NCI-H524 (cell line): ENCODE results near the gene GPHN.

Experiments
- DNase-seq, 2 experiments: peaks; one replicate each; lab custom pipeline; 2025; lab: John Stamatoyannopoulos, UW

Gene GPHN

DNA sequence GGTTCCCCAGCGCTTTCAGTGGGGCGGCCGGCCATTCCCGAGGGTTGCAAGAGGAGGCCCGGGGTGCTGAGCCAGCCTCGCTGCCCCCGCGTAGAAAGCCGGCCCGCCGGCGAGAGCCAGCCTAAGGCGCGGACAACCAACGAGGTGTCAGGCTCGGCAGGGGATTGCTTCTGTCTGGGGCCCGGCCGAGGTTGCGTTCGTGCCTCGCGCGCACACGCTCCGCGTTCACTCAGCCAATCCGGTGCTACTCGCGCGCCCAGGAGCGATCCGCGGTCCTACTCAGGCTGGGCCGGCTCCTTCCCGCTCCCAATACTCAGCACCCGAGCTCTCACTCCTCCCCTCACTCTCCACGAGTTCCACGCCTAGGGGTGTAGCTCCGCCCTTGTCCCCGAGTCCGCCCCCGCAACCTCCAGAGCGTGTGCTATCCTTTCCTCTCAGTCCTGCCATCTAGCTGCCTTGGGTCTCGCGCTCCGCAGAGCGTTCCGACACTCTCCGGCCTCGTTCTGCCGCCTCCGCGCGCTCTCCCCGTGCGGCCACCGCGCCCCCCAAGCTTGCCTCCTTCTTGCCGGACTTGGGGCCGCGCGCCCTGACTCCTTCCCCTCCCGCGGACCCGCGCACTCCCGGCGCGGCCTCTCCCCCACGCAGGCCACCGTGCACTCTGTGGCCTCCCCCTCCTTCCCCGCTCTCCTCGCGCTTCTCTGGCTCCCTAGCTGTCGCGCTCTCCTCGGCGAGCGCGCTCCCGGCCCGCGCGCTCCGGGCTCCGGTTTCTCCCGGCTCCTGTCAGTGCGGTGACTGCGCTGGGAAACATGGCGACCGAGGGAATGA lies at the start of gene GPHN:
Gene GPHN (plus strand): TSS at position 426 of the 825 bp plus-strand sequence.
- DNase-seq = peak; percentile 100

DNA sequence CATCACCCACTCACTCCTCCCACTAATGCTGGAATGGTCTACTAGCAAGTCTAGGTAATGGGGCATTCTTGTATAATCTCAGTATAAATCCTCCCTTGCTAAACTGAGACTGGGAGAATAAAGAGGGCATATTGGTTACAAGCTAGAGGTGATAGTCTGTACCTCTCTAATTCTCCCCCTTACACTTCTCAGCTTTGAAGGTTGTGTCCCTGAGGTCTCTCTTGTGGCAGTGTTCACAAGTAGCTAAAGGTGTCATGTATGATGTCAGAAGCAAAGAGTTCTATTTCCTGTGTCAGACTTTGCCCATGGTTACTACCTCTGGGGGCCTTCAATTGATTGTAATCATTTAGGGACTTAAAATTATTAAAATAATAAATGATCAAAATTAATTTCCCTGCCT lies 48.3 kb upstream of the GPHN start:
- DNase-seq = no peak

DNA sequence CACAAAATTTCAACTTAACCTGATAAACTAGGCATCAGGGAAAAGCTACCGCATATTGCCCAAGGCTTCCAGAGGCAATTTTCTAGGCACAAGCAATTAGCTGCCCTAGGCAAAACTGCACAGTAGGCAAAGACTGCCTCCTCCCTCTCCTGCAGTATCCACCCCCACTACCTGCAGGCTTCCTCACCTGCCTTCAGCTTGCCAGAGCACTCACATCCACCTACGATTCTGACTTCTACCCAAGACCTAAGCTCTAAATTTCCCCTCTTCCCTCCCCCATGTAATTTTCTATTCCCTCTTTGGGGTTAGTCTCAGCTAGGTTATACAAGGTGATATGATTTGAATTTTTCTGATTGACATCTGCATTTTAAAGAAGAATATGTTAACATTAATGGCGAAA lies 43.7 kb upstream of the GPHN start:
- no peak for DNase-seq

DNA sequence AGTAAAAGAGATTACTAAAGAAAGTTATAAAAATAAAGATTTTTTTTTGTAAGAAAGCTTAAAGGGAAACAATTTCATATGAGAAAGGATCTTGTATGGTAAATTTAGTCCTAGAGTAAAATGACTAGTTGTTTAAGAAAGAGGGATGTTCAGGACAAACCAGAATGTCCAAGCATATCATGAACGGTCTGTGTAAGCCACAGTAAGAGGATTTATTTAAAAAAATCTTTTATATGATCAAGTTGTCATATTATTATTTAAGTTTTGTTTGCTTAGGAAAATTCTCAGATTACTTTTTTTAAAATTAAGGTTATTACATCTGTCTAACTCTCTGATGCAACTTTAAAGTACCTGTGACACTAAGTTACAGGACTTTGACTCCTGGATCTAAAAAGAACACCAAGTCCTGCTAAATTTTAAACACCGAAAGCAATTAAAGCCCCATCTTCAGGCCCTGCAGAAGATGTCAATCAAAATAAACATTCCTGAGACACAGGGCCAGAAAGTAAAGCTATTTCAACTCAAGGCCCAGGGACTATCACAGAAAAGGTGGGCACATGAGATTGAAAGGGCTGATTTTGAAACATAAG lies 39.1 kb upstream of the GPHN start:
- no peak for DNase-seq

DNA sequence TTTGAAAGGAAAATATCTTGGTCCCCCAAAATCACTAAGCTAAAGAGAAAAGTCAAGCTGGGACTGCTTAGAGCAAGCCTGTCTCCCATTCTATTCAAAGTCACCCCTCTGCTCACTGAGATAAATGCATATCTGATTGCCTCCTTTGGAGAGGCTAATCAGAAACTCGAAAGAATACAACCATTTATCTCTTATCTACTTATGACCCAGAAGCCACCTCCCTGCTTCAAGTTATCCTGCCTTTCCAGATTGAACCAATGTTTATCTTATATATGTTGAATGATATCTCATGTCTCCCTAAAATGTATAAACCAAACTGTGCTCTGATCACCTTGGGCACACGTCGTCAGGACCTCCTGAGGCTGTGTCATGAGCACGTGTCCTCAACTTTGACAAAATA lies 36.4 kb upstream of the GPHN start:
- DNase-seq = no peak

DNA sequence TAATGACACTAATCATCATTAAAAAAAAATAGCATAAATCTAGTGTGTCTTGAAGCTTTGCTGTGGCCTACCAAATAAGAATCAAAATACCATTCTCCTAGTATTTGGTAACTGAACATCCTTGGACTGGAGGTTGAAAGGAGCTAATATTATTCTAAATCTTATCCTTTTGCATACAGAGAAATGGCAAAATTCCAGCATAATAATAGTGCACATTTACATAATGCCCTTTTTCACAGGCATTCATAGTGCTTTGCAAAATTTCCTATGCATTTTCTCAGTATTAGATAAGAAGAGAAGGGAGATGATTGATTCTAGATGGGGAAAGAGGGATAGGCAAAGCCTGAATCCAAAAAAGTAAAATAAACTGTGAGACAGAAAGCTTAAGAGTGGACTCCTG lies 35.7 kb upstream of the GPHN start:
- no peak for DNase-seq

DNA sequence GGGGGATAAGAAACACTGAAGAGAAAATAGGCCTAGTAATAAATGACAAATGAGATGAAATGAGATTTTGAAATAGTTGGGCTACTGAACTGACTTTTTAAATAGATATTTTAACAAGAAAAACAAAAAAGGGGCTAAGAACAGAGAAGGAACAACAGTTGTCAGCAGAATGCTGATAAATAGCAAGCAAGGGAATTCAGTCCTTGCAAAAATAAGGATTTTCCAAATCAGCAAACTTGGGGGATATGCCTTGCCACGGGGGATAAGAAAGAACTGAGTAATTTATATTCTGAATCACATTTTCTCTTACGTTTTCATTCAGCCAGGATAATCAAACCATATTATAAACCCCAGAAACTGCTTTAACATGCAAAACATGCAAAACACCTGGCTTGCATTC lies 34.7 kb upstream of the GPHN start:
- DNase-seq = no peak

DNA sequence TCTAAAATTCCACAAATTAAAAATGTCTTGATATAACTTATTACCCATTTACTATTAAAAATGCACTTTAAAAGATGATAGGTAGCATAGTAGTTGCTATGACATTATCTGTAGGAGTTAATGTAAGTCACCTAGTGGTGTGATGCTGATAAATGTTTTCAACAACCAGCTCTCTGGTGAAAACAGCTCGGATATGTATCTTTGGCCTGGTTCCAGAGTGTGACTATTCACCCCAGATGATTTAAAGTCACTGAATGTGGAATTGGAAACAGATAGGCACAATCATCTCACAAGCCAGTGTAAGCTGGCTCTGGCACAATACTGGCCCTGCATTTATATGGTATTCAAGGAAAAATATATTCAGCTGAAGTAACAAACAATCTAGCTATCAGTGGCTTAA lies 31.0 kb upstream of the GPHN start:
- DNase-seq = no peak

DNA sequence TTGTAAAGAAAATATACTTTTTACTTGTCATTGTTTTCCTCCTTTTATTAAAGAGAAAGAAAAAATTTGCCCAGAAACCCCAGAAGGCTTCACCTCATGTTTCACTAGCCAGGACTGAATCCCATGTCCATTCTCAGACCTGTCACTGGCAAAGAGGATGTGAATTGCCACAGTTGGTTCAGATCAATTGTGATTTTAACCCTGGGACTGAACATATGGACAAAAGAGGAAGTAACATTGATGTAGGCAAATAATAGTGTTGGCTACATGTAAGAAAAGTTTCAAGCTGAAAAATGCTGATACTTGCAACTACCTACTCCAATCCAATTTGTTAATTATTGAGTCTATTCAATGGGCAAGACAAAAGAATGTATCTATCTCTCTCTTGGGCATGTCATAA lies 30.4 kb upstream of the GPHN start:
- no peak for DNase-seq

DNA sequence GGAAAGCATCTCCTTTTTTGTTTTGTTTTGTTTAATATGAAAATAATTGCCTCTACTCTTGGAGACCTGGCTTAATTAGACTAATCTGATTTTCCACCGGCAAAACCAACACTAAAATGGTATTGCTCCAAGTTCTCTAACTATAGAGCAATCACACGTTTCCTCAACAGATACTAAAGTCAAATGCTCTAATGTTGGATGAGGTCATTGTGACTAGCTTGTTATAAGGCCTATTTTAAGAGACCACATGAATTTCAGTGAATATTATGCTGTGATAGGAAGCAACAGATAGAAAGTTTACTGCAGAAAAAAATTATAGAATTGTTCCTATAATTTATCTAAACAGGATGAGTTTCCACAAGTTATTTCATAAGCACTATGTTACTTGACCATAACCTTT lies 25.1 kb upstream of the GPHN start:
- DNase-seq = no peak

DNA sequence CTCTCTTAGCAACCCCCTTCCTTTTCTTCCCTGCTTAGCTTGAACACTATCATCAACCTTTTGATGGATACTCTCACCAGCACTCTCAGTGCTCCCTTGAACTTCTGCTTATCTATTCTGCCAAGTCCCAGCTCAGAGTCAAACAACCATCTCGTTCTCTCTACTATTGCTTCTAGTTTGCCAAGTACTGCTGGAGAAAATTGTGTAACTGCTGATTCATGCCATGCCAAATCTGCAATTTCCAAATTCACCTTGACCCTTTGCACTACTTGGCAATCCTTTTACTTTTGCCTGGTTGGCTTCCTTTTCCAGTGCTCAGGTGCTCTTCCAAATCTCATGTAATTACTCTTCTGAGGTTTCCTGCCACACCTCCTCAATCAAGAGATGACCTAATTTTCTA lies 24.6 kb upstream of the GPHN start:
- no peak for DNase-seq

DNA sequence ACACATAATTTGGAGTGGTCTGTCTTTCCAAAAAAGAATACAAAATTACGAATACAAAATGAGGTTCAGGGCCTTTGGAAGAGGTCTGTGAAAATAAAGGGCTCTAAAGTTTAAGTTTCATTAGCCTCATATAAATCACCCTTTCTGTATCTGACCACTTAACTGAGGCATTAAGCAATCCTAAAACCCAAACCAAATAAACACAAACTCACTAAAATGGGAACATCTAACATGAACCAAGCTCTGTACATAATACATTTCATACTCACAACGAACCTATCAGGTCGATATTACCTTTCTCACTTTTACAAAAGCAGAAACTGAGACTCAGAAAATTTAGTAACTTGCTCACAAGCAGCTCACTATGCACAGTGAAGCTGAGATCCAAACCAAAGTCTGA lies 22.9 kb upstream of the GPHN start:
- DNase-seq = no peak

DNA sequence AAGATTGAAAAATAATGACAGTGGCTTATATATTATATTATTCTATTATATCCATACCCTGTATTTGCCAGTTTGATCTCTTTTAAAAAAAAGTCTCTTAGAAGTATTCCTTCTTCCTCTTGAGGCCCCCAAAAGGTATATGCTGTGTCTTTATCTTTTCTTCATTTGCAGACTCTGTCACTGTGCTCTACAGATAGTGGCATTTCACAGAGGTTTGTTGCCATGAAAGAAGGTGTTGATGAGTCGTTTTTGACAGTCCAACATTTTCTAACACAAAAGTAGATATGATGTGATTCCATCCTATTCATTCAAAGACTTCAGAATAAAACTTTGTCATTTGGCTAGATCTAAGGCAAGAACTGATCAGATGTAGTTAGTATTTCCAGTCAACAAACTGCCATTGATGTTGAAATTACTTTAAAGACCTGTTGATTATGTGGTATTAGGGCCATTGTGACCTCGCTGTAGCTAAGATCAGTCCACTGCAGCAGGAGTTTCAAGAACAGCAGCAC lies 22.0 kb upstream of the GPHN start, which contains the start of gene CCDC196:
Gene CCDC196 (plus strand): TSS at position 462 of the 512 bp plus-strand sequence. CDS start 132 bp downstream, outside the sequence.
- no peak for DNase-seq

DNA sequence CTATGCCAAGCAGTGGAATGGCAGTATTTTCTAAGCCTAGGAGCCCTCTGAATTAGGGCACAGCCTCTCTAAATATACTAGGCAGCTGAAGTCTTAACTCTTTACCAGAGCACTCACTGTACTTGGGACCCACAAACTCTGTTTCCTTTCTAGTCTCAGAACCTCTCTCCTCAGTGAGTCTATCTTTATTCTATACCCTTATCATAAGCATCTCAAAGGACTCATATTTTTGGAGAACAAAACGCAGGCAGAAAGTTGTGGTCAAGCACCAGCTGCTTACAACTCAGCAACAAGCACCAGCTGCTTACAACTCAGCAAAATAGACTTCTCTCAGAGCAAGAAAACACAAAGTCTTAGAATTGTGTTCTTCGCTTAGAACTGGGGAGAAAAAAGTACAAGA lies 20.8 kb upstream of the GPHN start:
- DNase-seq = no peak

DNA sequence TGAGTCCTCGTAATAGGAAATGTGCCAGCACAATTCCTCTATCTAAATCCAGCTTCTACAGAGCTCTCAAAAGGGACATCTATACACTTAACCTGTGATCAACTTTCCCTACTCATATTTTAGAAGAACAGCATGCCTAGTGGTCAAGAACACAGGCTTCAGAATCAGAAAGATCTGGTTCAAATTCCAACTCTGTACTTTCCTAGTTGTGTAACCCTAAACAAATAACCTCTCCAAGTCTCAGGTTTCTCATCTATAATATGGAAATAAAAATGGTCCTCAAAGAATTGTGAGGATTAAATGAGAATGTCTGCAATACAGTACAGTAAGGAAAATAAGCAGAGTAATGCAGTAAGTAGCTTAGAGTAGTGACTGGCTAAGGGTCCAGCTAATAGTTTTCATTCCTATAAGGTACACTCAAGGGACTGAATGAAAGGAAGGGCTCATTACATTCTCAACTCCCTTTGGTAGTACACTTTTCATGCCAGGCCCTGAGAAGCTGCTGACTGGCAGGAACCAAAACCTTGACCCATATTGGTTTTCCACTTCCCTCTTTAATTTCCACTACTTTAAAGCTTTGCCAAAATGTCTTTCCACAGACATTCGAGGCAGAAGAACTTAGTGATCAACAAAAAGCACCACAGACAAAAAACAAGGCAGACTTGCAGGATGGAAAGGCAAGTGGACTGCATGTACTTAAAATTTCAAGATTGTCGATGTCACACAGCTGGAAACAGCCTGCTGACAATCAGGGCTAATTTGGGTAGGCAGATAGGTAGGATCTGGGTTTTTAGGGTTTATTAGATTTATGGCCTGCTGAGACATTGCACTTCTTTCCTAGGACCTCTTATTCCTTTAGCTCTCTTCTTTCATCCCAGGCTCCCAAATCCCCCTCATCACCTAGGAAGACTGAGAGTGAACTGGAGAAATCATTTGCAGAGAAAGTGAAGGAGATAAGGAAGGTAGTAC lies 17.5 kb upstream of the GPHN start:
- no peak for DNase-seq

DNA sequence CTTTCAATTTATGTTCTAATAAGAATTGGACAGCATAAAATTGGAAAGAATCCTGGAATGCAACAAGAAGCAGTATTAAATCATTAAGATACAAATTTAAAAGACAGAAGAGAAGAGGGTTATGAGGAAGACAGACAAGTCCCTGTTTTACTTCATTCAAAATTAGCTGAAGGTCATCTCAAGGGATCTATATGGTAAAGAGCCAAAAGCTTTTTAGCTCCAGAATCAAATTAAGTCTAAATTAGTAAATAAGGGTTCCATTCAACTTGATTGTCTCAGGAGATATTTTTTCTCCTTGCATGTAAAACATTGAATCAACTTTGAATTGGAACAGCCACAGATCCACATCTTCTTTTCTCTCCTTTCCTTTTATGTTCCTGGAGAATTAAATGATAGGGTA lies 14.2 kb upstream of the GPHN start:
- DNase-seq = no peak

DNA sequence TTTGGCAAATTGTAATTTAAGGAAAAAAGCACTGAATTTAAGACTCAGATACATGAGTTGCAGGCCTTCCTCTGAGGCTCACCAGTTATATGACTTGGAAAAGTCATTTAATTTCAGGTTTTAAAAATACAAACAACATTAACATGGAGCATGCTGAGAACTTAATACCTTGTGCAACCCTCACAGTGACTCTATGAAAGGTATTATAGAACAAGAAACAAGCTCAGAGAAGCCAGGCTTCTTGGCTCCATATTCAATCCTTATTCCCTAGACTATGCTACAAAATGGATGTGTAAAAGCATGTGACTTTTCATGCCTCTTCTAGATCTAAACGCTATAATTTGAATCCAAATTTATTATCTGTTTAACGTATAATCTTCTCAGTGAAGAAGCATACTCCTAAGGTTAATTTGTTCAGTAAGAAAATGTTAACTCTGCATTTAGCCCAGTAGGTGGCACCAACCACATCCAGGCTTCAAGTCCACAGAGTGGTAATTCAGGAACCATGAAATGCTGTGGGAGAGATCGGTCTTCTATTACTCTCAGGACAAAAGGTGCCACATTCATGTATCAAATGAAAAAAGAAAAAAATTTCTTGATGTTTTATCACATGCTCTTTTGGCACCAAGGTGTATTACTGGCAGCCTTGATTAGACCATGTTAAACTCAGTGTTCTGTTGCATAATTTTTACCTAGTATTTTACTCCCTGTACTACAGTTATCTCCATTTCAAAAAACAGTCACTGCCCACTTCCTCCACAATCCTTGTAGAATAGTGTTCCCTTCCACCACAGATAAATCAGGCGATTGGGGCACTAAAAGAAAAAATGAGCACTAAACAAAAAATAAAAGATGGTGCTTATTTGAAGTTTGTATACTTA lies 12.5 kb upstream of the GPHN start:
- peak; percentile 74 to 82 for DNase-seq

DNA sequence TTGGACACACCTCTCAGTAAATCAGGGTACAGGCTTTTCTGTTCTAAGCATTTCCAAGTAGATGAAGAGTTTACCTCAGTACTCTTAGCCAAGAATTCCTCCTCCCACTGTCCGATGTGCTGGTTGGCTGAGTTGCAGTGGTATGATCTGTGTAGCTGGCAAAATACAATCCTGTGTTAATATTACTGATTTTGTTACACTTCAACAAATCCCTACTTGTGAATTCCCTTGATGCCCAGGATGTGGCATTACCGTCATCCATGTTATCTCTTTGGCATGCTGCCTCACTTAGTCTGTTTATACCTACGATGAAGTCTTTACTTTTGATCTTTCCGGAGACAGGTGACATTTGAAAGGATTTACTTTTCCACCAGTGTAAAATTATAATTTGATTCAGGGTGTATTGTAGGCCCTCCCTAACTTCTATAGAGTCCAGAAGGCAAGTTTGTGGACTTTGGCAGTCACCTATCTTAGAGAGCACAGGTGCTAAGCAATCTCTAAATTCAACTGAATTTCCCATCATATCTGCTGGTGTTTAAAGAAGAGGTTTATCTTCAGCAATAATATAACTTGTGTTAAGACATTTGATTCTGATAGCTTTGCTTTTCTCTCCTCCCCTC lies 11.6 kb upstream of the GPHN start:
- no peak for DNase-seq

DNA sequence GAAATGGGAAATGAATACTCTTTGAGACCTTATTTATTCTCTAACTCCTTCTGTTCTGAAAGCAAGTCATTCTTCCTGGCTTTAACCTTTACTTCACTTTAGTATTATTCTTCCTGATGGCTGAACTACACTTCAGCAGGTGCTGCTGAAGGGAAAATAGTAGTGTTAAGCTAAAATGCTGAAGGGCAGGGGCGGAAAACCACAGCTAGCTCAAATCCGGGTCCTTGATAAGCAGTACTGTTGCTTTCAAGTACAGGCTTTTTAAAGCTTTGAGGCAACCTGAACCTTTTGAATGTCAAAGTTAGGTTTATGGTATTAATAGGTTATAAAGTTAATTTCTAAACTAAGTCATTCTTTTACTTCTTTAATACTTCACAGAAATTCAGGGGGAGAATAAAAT lies 11.0 kb upstream of the GPHN start:
- no peak for DNase-seq

DNA sequence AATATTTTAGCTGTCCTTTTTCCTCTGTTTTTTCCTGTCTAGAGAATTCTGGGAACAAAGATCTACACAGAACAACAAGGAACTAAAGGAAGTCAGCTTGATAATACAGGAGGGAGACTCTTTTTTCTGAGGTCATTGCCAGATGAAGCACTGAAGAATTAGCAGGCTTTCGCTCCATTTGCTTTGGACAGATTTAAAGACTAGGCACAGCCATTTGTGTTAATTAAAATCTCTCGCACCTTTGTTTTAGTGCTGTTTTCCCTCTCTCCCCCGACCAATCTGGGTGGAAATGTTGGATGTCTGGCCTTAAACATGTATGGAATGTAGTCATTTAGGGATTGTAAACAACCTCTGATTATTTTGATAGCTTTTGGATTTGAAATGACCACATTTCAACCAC lies 9.6 kb upstream of the GPHN start:
- no peak for DNase-seq

DNA sequence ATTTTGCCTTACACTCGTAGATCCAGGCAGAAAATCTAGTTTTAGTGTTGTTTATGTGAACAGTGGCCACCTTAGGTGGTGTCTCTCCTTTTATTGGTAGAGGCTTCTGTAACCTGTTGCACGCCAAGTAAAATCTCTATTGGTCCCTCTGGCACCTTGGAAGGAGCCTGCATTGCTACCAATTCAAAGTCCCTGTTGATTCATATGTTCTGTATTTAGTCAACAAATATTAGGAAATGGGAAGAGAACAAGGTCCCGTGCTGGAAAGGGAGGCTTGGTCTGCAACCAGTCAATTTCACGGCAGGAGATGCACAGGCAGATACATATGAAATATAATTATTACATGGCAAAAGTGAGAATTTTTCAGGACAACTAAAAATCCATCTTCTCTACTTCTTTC lies 6.4 kb upstream of the GPHN start:
- no peak for DNase-seq
